Thyroid gland (tissue), 4 donors: ENCODE measurements around the gene RHOT1.

ENCODE experiments used
- POLR2A ChIP-seq, 2 donors: fragments of 450-650 bp; IDR thresholded peaks; one replicate each; pipeline ENCODE4 v1.6.1; 2017; ENCODE audit warnings: antibody characterized with exemption in 2 of 2, mild to moderate bottlenecking in 2 of 2, moderate library complexity in 1 of 2
- TF ChIP-seq, protein P1 (sequence below), 6 experiments: fragments of 200-600 bp in 3 of 6; fragments of 450-650 bp in 3 of 6; sonication (generic) in 3 of 6; IDR thresholded peaks; one replicate each; pipeline ENCODE4 v1.5.1; 2016 to 2019; ENCODE audit warnings: antibody characterized with exemption in 6 of 6, mild to moderate bottlenecking in 2 of 6, inconsistent platforms in 1 of 6, moderate library complexity in 1 of 6

DNA sequence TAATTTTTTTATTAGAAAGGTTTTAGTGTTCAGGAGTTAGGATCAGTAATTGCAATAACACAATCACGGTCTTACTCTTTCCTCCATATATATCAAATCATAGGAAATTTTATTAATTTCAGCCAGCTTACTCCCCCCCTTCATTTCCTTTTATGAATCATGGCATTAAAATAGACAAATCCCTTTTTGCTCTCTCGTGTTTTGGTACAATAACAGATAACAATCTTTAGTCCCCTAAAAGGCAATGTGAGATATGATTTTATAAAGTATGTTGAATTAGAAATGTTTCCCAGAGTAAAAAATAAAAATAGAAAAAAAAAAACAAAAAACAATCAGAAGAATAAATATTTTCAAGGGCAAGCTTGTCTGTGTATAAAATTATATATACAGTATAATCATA is 42.6 kb upstream of the RHOT1 start:
- no peak for TF ChIP-seq POLR2A (IDR thresholded peaks at IDR 0.05)
- TF ChIP-seq, protein P1, sequence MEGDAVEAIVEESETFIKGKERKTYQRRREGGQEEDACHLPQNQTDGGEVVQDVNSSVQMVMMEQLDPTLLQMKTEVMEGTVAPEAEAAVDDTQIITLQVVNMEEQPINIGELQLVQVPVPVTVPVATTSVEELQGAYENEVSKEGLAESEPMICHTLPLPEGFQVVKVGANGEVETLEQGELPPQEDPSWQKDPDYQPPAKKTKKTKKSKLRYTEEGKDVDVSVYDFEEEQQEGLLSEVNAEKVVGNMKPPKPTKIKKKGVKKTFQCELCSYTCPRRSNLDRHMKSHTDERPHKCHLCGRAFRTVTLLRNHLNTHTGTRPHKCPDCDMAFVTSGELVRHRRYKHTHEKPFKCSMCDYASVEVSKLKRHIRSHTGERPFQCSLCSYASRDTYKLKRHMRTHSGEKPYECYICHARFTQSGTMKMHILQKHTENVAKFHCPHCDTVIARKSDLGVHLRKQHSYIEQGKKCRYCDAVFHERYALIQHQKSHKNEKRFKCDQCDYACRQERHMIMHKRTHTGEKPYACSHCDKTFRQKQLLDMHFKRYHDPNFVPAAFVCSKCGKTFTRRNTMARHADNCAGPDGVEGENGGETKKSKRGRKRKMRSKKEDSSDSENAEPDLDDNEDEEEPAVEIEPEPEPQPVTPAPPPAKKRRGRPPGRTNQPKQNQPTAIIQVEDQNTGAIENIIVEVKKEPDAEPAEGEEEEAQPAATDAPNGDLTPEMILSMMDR (IDR thresholded peaks at IDR 0.05): no peak
